OCI-M2 (cell line): Measurements from ENCODE around the gene PILRA.
"Not testable (repeated sequence)": the region's sequence is repeated elsewhere in the genome, so short reads cannot be mapped to it uniquely, and the experiment has no call there.

Experiments used
- DNase-seq: peaks from one replicate; lab custom pipeline; 2025; ENCODE audit not compliant: unreplicated experiment; lab: John Stamatoyannopoulos, UW

PILRA gene

DNA sequence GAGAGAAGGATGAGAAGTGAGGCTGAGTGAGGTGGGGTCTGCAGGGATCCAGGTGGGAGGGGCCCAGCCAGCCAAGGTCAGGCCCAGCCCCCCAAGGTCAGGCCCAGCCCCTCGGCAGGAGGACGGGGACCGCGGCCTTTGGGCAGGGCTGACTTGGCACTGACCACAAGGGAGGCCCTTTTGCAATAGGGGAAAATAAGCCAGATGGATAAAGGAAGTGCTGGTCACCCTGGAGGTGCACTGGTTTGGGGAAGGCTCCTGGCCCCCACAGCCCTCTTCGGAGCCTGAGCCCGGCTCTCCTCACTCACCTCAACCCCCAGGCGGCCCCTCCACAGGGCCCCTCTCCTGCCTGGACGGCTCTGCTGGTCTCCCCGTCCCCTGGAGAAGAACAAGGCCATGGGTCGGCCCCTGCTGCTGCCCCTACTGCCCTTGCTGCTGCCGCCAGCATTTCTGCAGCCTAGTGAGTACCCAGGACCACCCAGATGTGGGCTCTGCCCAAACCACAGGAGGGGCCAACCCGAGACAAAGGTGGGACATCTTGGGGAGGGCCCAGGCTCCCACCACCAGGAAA lies at the start of gene PILRA:
Gene PILRA (plus strand): TSS at position 227 of the 571 bp plus-strand sequence. CDS start 170 bp downstream, at position 397.
- DNase-seq, result no peak

DNA sequence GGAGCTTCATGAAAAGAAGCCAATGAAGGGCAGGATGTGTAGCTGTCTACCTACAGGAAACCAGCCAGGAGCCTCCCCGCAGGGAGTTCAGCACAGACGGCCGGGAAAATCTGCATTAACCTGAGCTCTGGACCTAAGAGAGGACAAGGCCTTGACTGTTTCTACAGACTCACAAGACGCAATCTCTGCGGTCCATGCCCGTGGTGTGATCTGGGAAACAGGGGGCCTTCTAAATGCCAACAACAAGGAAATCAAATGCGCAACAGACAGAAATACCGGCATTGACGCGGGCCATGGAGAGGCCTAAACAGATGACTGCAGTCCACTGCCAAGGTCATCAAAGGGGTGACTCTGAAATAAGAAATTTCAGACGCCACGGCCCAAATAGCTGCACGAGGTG lies 49.1 kb upstream of the PILRA start:
- not testable (repeated sequence) for DNase-seq

DNA sequence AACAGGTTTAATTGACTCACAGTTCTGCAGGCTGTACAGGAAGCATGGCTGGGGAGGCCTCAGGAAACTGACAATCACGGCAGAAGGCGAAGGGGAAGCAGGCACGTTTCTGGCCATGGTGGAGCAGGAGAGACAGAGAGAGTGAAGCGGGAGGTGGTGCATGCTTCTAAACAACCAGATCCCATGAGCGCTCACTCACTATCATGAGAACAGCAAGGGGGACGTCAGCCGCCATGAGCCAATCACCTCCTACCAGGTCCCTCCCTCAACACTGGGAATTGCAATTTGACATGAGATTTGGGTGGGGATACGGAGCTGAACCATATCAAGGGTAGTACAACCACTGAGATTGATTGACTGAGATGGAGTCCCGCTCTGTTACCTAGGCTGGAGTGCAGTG lies 47.6 kb upstream of the PILRA start:
- not testable (repeated sequence) for DNase-seq

DNA sequence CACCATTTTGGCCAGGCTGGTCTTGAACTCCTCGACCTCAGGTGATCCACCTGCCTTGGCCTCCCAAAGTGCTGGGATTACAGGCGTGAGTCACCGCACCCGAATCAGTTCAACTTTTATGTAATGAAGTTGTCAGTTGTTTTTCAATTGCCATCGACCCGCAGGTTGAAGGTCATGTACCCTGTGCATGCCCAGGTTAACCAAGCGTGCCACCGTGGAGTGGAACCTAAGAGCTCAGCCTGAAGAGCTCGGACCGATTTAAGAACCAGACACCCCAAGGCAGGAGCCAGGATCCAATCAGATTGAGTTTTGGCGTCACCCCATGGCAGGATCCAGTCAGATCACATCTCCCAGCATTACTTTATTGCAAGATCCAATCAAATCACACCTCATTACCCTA lies 46.4 kb upstream of the PILRA start:
- not testable (repeated sequence) for DNase-seq

DNA sequence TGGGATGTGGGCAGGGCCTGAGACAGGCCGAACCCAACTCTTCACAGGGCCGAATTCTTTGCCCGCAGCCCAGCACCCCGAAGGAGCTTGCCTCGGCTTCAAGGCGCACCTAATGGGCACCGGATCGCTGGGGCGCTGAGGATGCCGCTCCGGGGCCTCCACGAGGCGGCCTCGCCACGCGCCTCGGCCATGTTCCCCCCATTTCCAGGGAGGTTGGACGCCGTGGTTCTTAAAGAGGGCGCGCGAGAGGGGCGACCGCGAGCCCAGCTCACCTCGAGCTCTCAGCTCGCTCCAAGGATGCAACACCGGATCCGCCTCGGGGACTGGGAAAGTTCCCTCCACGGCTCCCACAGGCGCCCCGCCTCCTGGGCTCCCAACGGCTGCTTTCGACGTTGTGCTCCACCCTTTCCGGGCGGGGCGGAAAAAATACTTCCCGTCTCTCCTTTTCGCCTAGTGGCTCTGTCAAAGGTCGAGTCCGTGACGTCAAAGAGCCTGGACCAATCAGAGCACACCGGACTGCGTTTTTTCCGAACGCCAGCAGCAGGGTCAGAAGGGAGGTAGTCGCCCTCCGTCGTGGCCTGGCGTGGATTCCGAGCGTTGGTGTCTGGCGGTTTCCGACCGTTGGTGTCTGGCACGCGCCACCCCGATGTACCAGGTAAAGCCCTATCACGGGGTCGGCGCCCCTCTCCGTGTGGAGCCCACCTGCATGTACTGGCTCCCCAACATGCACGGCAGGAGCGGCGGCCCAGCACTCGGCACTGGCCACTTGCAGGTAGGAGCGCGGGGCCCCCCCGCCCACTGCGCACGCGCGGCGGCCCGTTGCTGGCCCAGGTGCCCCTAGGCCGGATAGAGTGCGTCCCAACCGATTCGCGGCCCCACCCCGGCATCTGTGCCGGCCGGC lies 37.5 kb upstream of the PILRA start:
- DNase-seq, result peak; percentile 31

DNA sequence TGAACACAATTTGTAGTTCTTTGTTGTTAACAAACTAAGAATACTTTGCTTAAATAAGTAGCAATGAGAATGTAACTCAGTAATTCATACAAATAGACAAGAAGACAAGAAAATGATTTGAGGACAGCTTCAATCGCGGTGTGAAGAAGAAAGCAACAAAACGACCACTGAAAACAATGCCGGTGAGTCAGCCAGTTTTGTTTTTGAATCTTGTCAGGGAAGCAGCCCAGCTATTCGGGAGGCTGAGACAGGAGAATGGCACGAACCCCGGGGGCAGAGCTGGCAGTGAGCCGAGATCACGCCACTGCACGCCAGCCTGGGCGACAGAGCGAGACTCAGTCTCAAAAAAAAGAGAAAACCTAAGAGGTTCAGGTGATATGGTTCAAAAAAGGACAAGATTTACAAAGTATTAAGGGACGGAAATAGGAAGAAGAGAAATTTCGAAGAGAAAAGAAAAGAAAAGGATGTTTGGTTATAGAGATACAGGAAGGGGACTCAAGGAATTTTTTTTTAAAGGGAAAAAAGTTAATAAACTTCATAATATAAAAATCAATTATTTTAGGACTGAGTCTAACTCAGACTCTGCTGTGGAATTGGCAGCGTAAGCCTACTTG lies 35.1 kb upstream of the PILRA start:
- DNase-seq, result not testable (repeated sequence)

DNA sequence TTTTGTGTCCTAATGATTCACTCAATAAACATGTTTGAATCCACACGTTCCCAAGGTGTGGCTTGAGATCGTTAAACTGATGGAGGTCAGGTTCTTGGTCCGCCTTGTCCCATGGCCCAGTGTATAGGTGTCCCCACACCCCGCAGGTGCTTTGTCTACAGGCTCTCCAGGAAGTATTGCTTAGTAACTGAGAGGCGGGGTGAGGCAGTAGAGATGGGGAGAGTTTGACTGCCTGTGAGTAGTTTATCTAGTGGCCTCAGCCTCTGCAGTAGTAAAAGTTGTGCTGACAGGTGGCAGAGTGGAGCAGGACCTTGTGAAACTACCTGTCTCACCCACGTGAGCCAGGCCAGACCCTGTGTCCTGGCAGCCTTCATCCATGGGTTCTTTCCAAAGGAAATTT lies 32.0 kb upstream of the PILRA start:
- not testable (repeated sequence) for DNase-seq

DNA sequence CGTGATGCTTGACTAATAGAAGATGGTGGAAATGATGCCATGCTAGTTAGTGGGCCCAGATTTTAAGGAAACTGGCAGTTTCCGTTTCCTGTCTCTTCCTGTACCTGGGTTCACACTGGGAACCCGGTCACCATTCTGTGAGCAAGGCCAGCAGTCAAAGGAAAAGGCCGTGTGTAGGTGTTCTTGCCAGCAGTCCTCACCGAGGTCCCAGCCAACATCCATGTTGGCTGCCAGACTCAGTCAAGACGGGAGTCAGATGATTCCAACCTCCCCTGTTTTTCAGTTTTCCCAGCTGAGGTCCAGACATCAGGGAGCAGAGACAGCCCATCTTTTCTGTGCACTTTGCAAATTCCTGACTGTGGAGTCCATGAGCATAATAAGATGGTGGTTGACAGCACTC lies 30.5 kb upstream of the PILRA start:
- no peak for DNase-seq

DNA sequence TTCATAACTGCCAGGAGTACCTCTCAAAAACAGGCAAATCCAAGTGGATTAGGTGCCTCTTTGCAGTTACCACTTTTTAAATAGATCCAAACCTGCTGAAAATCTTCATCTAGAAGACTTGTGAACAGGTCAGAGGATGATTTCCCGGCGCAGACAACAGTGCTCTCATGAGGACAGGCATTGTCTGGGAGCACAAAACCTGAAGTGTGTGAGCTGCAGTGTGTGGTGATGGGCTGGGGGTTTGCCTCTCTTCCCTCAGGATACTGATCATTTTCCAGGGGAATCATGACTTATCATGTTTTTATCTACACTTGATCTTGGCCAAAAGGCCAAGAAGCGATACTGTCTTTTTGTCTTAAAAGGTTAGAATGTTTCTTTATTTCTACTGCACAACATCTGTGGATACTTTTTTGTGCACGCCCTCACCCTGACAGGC lies 29.1 kb upstream of the PILRA start:
- not testable (repeated sequence) for DNase-seq

DNA sequence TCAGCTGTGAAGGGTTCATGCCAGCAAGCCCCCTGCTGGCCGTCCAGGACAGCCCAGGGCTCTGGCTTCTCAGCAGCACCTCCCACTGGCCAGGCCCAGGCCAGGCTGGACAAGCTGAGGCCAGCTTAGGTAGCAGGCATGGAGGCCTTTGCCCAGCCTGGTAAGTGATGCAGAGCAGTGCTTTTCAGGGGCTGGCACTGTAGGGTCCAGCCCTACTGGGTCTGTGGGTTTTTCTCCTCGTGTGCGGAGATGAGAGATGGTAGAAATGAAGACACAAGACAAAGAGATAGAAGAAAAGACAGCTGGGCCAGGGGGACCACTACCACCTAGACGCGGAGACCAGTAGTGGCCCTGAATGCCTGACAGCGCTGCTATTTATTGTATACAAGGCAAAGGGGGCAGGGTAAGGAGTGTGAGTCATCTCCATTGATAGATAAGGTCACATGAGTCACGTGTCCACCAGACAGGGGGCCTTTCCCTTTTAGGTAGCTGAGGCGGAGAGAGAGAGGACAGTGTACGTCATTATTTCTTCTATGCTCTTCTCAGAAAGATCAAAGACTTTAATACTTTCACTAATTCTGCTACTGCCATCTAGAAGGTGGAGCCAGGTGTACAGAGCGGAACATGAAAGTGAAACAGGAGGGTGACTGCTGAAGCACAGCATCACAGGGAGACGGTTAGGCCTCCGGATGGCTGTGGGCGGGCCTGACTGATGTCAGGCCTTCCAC lies 28.6 kb upstream of the PILRA start:
- not testable (repeated sequence) for DNase-seq

DNA sequence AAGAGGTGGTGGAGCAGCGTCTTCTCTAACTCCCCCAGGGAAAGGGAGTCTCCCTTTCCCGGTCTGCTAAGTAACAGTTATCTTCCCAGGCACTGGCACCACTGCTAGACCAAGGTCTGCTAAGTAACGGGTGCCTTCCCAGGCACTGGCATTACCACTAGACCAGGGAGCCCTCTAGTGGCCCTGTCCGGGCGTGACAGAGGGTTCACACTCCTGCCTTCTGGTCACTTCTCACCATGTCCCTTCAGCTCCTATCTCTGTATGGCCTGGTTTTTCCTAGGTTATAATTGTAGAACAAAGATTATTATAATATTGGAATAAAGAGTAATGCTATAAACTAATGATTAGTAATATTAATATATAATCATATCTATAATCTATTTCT lies 28.0 kb upstream of the PILRA start:
- peak; percentile 14 for DNase-seq

DNA sequence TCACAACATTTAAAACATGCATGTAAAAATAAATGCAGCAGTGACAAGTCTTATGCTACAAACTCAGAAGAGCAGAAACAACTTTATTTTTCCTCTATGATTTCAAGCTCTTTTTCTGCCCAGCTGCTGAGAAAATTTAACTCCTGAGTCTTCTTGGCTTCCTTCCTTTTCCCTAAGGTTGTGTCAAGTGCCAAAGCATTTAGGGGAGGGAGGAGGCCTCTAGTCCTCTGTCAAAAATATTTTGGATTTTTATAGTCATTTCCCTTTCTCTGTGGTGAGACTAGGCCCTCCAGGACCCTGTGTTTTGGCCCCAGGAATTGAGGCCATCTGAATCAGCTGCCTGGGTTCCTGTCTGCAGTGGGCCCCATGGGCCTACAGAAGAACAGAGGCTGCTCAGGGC lies 26.4 kb upstream of the PILRA start:
- DNase-seq, result no peak

DNA sequence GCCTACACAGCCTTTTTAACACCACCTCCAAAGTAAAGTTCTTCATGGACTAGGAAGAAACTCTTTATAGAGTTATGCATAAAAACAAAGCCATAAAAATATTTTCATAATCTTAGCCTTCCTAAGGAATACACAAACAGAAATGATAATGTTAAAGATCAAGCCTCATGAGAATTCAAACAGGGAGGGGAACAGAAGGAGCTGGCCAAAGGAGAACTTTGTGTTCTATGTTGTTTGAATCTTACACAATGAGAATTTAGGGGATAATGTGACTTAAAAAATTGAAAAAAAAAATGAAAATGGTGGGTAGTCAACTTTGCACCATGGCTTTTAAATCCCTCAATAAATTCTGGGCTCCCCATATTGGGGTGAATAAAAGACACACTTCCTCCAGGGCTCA lies 24.5 kb upstream of the PILRA start:
- no peak for DNase-seq

DNA sequence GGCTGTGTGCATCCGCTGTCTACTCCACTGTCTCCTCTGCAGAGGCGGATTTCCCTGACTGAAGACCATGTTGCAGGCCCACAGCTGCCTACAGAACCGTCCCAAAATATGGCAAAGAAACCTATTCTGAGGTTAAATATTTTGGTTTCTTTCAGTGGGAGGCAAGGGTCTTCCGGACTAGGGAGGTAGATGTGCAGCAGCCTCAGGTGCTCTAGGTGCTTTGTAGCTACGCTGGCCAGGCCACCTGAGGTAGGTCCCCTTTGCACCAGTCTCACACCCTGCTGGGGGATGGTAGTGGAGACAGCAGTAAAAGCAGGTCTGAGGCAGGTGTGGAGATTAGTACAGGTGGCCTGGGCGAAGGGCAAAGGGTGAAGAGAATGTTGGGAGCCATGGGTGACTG lies 23.5 kb upstream of the PILRA start:
- no peak for DNase-seq

DNA sequence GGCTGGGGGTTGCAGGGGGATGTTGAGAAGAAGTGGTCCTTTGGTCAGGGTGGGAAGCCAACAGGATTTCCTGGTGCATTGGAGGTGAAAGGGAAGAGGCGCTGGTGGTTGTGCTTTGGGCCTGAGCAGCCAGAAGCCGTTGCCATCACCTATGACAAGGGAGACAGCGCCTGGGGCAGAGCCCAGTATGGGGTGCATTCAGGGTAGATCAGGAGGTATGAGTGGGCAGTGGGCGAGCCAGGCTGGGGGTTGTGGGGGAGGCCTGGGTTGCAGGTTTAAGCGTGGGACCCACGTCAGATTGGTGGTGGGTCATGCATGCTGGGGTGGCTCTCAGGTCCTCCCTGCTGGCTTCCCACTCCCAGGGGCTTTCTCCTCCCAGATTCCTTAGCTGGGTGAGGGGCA lies 21.6 kb upstream of the PILRA start:
- DNase-seq, result no peak

DNA sequence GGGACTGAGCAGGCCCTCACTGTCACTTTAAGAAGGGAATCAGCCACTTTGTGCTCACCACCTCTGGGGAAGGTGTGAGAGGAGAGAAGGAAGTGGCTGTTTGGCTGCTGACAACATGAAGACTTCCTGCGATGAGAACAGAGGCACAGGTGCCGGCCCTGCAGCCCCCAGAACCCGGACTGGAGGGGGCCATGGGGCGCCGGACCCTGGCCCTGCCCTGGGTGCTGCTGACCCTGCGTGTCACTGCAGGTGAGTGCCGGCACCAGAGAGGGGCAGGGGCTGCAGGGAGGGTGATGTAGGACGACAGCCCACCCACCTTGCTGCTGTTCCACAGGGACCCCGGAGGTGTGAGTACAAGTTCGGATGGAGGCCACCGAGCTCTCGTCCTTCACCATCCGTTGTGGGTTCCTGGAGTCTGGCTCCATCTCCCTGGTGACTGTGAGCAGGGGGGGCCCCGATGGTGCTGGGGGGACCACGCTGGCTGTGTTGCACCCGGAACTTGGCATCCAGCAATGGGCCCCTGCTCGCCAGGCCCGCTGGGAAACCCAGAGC lies 21.0 kb upstream of the PILRA start:
- DNase-seq, result not testable (repeated sequence)

DNA sequence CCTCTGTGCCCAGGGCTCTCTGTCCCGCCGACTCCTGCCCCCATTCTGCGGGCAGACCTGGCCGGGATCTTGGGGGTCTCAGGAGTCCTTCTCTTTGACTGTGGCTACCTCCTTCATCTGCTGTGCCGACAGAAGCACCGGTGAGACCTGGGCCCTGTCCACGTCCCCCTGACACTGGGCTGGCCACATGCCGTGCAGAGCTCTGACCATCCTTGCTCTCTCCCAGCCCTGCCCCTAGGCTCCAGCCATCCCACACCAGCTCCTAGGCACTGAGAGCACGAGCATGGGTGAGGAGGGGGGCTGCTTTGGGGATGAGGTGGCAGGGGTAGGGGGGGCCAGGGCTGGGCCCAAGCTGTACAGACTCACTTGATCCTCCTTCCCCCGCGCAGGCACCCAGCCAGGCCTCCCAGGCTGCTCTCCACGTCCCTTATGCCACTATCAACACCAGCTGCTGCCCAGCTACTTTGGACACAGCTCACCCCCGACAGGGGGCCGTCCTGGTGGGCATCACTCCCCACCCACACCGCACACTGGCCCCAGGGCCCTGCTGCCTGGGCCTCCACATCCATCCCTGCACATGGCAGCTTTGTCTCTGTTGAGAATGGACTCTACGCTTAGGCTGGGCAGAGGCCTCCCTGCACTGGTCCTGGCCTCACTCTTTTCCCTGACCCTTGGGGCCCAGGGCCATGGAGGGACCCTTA lies 20.2 kb upstream of the PILRA start:
- DNase-seq, result no peak

DNA sequence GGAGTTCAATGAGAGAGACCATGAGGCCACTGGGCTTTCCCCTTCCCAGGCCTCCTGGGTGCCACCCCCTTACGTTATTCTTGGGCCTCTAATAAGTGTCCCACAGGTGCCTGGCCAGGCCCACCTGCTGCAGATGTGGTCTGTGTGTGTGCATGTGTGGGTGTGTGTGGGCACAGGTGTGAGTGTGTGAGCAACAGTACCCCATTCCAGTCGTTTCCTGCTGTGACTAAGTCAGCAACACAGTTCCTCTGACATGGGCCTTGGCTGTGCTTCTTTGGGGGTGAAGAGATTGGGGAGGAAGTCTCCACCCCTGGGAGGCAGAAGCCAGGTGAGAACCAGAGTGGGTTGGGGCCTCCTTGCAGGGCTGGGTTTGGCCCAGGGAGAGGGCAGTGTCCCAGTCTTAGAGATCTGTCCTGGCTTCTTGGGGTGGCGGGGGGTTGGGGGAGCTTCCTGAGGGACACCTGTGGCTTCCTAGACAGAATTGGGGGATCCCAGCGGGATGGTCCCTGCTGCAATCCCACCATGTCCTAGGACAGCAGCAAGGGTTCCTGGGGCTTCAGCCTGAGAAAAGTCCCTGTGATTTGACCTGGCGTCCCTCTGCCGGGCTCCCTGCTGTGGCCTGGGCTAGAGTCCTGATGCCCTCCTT lies 19.5 kb upstream of the PILRA start:
- no peak for DNase-seq

DNA sequence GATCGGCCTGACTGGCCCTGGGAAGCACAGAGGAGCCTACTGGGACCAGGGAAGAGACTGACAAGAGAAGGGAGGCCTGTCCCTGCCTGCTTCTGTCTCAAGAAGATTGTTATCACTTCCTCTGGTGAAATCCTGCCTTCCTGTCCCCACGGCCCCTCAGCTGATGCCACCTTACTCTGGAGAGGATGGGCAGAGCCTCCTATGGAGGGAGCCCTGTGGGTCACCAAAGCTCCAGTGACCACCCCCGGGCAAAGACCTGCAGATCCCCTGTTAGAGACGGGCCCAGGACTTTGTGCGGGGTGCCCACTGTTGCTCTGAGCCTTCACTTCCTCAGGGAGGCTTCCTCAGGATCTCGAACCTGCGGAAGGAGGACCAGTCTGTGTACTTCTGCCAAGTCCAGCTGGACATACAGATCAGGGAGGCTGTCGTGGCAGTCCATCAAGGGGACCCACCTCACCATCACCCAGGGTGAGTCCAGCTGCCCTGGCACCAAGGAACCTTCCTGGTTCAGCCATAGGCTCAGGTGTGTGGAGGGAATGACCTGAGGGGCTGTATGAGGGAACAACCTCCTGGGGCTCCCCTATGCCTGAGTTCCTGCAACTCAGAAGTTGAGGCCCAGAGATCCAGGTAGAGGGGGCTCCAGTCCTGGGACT lies 16.7 kb upstream of the PILRA start:
- no peak for DNase-seq
